WI38 (cell line): ENCODE data around the gene ESRP2.

Source experiments
- H3K4me3 ChIP-seq: 2 replicates; pipeline ENCODE4 v1.5.1; 2011; ENCODE audit warnings: low read depth, mild to moderate bottlenecking, control low read depth, low read length
- TF ChIP-seq, protein P1 (sequence below): IDR thresholded peaks from 2 replicates; pipeline ENCODE4 v1.5.1; 2012; ENCODE audit warnings: low read depth, mild to moderate bottlenecking, control low read depth, low read length

Gene ESRP2

DNA sequence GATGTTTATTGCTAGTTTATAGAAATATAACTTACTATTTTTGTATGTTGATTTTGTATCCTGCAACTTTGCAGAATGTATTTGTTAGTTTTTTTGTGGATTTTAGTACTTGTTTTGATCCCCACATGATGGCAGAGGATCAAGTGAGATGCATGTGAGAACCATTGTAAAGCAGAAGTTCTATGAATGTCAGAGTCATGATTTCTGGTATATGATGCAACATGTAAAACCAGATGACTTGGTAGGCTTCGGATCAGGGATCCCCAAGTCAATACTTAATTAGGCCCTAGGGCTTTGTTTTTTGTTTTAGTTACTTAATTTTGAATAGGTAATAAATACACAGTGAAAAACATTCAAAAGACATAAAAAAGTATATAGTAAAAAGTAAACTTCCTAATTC, 45.8 kb downstream of the ESRP2 start:
- no peak overlapping the region for H3K4me3 ChIP-seq
- TF ChIP-seq, protein P1, sequence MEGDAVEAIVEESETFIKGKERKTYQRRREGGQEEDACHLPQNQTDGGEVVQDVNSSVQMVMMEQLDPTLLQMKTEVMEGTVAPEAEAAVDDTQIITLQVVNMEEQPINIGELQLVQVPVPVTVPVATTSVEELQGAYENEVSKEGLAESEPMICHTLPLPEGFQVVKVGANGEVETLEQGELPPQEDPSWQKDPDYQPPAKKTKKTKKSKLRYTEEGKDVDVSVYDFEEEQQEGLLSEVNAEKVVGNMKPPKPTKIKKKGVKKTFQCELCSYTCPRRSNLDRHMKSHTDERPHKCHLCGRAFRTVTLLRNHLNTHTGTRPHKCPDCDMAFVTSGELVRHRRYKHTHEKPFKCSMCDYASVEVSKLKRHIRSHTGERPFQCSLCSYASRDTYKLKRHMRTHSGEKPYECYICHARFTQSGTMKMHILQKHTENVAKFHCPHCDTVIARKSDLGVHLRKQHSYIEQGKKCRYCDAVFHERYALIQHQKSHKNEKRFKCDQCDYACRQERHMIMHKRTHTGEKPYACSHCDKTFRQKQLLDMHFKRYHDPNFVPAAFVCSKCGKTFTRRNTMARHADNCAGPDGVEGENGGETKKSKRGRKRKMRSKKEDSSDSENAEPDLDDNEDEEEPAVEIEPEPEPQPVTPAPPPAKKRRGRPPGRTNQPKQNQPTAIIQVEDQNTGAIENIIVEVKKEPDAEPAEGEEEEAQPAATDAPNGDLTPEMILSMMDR: no peak

DNA sequence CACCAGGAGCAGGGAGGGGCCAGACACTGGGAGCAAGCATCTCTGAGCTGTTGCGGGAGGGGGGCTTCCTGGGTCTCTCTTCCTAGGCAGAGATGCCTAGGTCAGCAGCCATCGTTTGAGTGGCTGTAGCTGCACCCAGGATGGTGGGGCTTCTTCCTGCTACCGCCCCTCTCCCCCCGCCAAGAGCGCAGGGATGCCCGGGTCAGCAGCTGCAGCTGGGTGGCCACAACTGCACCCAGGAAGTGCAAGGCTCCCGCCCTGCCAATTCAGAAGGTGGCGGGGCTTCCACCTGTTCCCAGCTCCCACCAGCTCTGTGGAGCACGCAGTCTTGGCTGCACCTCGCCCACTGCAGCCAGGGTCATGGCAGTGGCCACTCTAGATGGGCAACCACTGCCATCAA, 47.8 kb downstream of the ESRP2 start:
- TF ChIP-seq, protein P1: no peak
- H3K4me3 ChIP-seq: no peak overlapping the region

DNA sequence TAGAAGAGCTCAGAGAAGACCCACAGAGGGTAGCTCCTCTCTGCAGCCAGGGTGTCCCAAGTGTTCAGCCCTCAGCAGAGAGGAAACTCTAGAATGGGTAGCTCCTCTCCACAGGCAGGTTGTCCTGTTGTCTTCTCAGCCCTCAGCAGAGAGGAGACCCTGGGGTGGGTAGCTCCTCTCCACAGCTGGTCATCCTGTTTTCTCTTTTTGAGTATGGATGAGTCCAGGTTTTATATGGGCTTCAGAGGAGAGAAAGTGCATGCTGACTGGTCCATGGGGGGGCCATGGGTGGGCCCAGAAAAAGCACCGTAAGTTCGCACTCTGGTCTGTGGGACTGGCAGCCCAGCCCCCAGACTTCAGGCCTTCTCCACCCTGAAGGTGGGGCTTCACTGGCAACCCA, 48.4 kb downstream of the ESRP2 start:
- H3K4me3 ChIP-seq: no peak overlapping the region
- TF ChIP-seq, protein P1: no peak

DNA sequence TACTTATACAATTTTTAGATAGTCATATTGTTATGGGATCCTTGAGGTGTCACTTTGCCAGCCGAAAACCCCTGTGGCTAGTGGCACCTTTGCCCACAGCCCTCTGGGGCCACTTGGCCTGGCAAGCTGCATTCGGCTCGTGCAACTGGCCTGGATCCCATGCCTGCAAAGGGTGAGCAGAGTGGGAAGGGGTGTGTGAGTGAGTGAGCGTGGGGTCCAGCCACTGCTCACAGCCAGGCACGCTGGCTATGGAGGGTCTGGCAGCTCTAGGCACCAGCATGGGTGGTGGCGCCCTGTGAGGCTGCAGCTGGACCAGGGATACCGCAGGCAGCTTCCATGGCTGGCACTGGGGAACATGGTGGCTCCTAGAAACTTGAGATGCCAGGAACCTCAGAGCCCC, 49.0 kb downstream of the ESRP2 start:
- TF ChIP-seq, protein P1: no peak
- H3K4me3 ChIP-seq: no peak overlapping the region

DNA sequence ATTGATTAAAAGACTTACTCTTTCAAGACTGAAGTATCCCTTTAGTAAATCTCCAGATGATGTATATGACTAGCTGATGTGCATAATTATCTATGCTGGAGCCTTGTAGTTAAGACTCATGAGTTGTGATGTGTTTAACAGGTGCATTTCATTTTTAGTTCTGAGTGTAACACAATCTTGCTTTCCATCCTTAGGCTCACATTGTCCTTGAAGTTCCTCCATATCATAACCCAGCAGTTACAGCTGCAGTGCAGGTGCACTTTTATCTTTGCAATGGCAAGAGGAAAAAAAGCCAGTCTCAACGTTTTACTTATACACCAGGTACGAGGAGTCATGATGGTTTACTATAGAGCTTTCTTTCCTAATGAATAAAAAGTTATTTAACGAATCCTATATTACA, 52.9 kb downstream of the ESRP2 start:
- no peak overlapping the region for H3K4me3 ChIP-seq
- TF ChIP-seq, protein P1: no peak

DNA sequence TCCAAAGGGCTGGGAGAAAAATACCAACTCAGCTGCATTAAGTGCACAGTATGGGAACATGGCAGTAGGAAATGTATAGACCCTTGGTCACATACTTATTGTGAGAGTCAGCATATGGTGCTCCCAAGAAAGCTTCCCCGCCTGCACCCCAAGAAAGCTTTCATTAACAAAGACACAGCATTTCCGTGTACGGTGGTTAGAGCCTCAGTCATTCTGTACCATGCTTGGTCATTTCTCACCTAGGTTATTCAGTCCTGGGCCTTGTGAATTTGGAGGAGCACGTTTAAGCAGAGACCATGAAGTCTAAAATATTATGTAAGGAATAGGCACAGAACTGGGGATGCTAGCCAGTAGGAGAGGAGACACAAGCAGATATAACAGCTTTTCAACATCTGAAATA, 56.1 kb downstream of the ESRP2 start:
- TF ChIP-seq, protein P1: no peak
- H3K4me3 ChIP-seq: no peak overlapping the region

DNA sequence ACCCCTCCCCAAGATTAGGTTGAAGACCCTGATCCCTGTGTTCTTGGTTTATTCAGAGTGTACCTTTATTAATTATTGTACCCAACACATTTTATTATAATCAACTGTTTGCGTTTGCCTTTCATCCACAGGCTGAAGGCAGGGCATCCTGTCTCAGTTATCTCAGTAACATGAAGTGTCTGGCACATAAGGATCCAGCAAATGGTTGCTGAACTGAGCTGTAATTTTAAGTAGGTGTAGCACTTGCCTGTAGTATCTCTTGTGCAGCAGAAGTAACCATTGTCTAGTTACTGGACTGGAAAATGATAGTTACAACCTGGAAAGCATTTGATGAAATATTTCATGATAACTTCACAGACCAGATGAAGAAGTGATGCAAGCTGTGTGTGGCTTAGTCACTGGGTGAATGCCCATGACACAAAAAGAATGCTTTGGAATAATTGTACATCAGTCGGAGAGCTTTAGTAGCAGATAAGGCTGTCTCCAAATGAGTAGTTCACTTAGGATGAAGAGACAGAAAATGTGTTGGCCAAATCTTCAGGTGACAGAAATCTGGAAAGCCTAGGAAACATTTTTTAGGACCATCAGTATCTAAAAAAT, 56.6 kb downstream of the ESRP2 start:
- no peak overlapping the region for H3K4me3 ChIP-seq
- TF ChIP-seq, protein P1: no peak
